Measurements from ENCODE around the gene PAFAH1B2.

GRCh38 chr11:117197006-117197405 lies 52.9 kb downstream of the PAFAH1B2 start:
- TF ChIP-seq CTCF (IDR thresholded peaks at IDR 0.05) (no peak), POLR2A (IDR thresholded peaks at IDR 0.05) (no peak)
